HEK293 (cell line): Measurements from ENCODE around the gene MED23.

Experiments
- CTCF ChIA-PET: fragments of 350-600 bp; formaldehyde crosslinking; extraction: SDS; loops from one replicate; lab custom pipeline; 2021; ENCODE audit warnings: antibody characterized with exemption; lab: Yijun Ruan, JAX
- POLR2A ChIA-PET: fragments of 300-600 bp; formaldehyde crosslinking; extraction: SDS; loops from one replicate; lab custom pipeline; 2020; ENCODE audit warnings: antibody characterized with exemption, inconsistent platforms; lab: Yijun Ruan, JAX
- H3K27ac ChIP-seq: fragments of 200-500 bp; sonication (Bioruptor generic); 2 replicates; pipeline ENCODE4 v1.5.1; 2014; ENCODE audit warnings: low read depth, low read length, control low read depth, inconsistent platforms; ENCODE audit errors: extremely low read depth
- H3K36me3 ChIP-seq, 2 experiments: fragments of 200-500 bp in 1 of 2; sonication (Bioruptor generic) in 1 of 2; 1 replicate in 1 of 2; 2 replicates in 1 of 2; pipeline ENCODE4 v1.5.1; 2014 to 2017; ENCODE audit warnings: inconsistent platforms in 2 of 2, low read length in 2 of 2; ENCODE audit not compliant: control insufficient read depth in 2 of 2, insufficient read depth in 1 of 2
- H3K4me1 ChIP-seq: fragments of 200-500 bp; sonication (Bioruptor generic); 2 replicates; pipeline ENCODE4 v1.5.1; 2014; ENCODE audit warnings: mild to moderate bottlenecking, low read length, inconsistent platforms; ENCODE audit not compliant: control insufficient read depth, insufficient read depth
- H3K4me3 ChIP-seq: 2 replicates; pipeline ENCODE4 v1.5.1; 2011; ENCODE audit warnings: low read depth, mild to moderate bottlenecking, control low read depth, low read length, moderate library complexity
- H3K9me3 ChIP-seq: fragments of 200-500 bp; sonication (Bioruptor generic); 2 replicates; pipeline ENCODE4 v1.5.1; 2014; ENCODE audit warnings: low read depth, low read length, inconsistent platforms; ENCODE audit not compliant: control insufficient read depth, insufficient read depth
- KLF9 ChIP-seq: fragments of 450-650 bp; formaldehyde crosslinking; IDR thresholded peaks from 2 replicates; pipeline ENCODE4 v1.5.1; 2016; ENCODE audit warnings: missing biosample characterization, missing genetic modification characterization, low read depth
- PBX3 ChIP-seq: sonication (generic); formaldehyde crosslinking; IDR thresholded peaks from 2 replicates; pipeline ENCODE4 v1.8.1; 2022; ENCODE audit warnings: mild to moderate bottlenecking, moderate library complexity, missing genetic modification reagents
- REST ChIP-seq: fragments of 450-650 bp; formaldehyde crosslinking; IDR thresholded peaks from 2 replicates; pipeline ENCODE4 v1.5.1; 2016; ENCODE audit warnings: missing biosample characterization, missing genetic modification characterization
- TCF7L2 ChIP-seq: IDR thresholded peaks from 2 replicates; pipeline ENCODE4 v1.6.1; 2011; ENCODE audit warnings: low read depth, mild to moderate bottlenecking, inconsistent platforms, low read length, moderate library complexity, borderline replicate concordance
- ZBTB10 ChIP-seq: fragments of 450-650 bp; formaldehyde crosslinking; IDR thresholded peaks from 2 replicates; pipeline ENCODE4 v1.5.1; 2016; ENCODE audit warnings: missing biosample characterization, missing genetic modification characterization
- ZBTB20 ChIP-seq: fragments of 450-650 bp; formaldehyde crosslinking; IDR thresholded peaks from 2 replicates; pipeline ENCODE4 v1.5.1; 2016; ENCODE audit warnings: missing biosample characterization, missing genetic modification characterization
- ZBTB6 ChIP-seq: fragments of 450-650 bp; formaldehyde crosslinking; IDR thresholded peaks from 2 replicates; pipeline ENCODE4 v1.5.1; 2017; ENCODE audit warnings: missing biosample characterization, missing genetic modification characterization
- ZIC2 ChIP-seq: fragments of 450-650 bp; formaldehyde crosslinking; IDR thresholded peaks from 2 replicates; pipeline ENCODE4 v1.5.1; 2016; ENCODE audit warnings: missing biosample characterization, missing genetic modification characterization
- ZNF114 ChIP-seq: fragments of 450-650 bp; formaldehyde crosslinking; IDR thresholded peaks from 2 replicates; pipeline ENCODE4 v1.5.0; 2017; ENCODE audit warnings: missing biosample characterization, missing genetic modification characterization
- ZNF239 ChIP-seq: fragments of 450-650 bp; formaldehyde crosslinking; IDR thresholded peaks from 2 replicates; pipeline ENCODE4 v1.5.1; 2016; ENCODE audit warnings: missing biosample characterization, missing genetic modification characterization
- ZNF26 ChIP-seq: fragments of 450-650 bp; formaldehyde crosslinking; IDR thresholded peaks from 2 replicates; pipeline ENCODE4 v1.5.1; 2016; ENCODE audit warnings: missing biosample characterization, missing genetic modification characterization
- ZNF48 ChIP-seq: fragments of 450-650 bp; formaldehyde crosslinking; IDR thresholded peaks from 2 replicates; pipeline ENCODE4 v1.5.1; 2016; ENCODE audit warnings: missing biosample characterization, missing genetic modification characterization
- ZNF621 ChIP-seq: fragments of 450-650 bp; formaldehyde crosslinking; IDR thresholded peaks from 2 replicates; pipeline ENCODE4 v1.5.1; 2017; ENCODE audit warnings: missing biosample characterization, missing genetic modification characterization
- ZNF701 ChIP-seq: fragments of 450-650 bp; formaldehyde crosslinking; IDR thresholded peaks from 2 replicates; pipeline ENCODE4 v1.5.1; 2016; ENCODE audit warnings: missing biosample characterization, missing genetic modification characterization
- ZNF777 ChIP-seq: fragments of 450-650 bp; formaldehyde crosslinking; IDR thresholded peaks from 2 replicates; pipeline ENCODE4 v1.5.1; 2017; ENCODE audit warnings: missing biosample characterization, missing genetic modification characterization, borderline replicate concordance
- ZNF843 ChIP-seq: fragments of 450-650 bp; formaldehyde crosslinking; IDR thresholded peaks from 2 replicates; pipeline ENCODE4 v1.5.1; 2016; ENCODE audit warnings: missing biosample characterization, missing genetic modification characterization
- ZSCAN16 ChIP-seq: fragments of 450-650 bp; formaldehyde crosslinking; IDR thresholded peaks from 2 replicates; pipeline ENCODE4 v1.5.1; 2016; ENCODE audit warnings: missing biosample characterization, missing genetic modification characterization

MED23 gene

GRCh38 chr6:131656667-131657066 lies 28.6 kb upstream of the MED23 start:
- POLR2A ChIA-PET = no interaction called here
- H3K36me3 ChIP-seq = no peaks in the 10 kb centered on the region
- CTCF ChIA-PET = interaction anchor here (1.5 to 4.4 kb wide), 2 partner anchors 28 to 38 kb away, joined by 5 to 30 read pairs; partner anchors contain the start of gene MED23
- no peak for TF ChIP-seq PBX3 (CRISPR knock-in tag)
- TF ChIP-seq, all 188 proteins: peak for 0
- H3K4me3 ChIP-seq = no peak overlapping the region
- no peak overlapping the region for H3K27ac ChIP-seq
- no peaks in the 10 kb centered on the region for H3K9me3 ChIP-seq
- no peaks in the 10 kb centered on the region for H3K4me1 ChIP-seq

GRCh38 chr6:131655951-131656350 lies 27.9 kb upstream of the MED23 start:
- no peaks in the 10 kb centered on the region for H3K9me3 ChIP-seq
- no peaks in the 10 kb centered on the region for H3K4me1 ChIP-seq
- H3K27ac ChIP-seq = no peak overlapping the region
- TF ChIP-seq TCF7L2 (no peak), ZNF843 (tag by site-specific recombination) (no peak), REST (tag by site-specific recombination) (no peak), ZBTB10 (no peak), ZBTB6 (tag by site-specific recombination) (no peak), ZNF48 (no peak), KLF9 (tag by site-specific recombination) (no peak), ZNF621 (no peak), ZNF777 (no peak), ZIC2 (tag by site-specific recombination) (no peak), ZNF701 (tag by site-specific recombination) (no peak), ZNF114 (no peak), ZNF239 (tag by site-specific recombination) (no peak), ZSCAN16 (tag by site-specific recombination) (no peak), ZBTB20 (tag by site-specific recombination) (no peak), ZNF26 (tag by site-specific recombination) (no peak)
- no peaks in the 10 kb centered on the region for H3K36me3 ChIP-seq
- ChIA-PET POLR2A (no interaction called here), CTCF (interaction anchor here (0.6 to 4.4 kb wide), 2 partner anchors 10 to 28 kb away, joined by 4 to 30 read pairs; partner anchors contain the start of gene MED23)
- no peak overlapping the region for H3K4me3 ChIP-seq
